ENCODE data around the gene RPL18A.

Gene RPL18A

DNA sequence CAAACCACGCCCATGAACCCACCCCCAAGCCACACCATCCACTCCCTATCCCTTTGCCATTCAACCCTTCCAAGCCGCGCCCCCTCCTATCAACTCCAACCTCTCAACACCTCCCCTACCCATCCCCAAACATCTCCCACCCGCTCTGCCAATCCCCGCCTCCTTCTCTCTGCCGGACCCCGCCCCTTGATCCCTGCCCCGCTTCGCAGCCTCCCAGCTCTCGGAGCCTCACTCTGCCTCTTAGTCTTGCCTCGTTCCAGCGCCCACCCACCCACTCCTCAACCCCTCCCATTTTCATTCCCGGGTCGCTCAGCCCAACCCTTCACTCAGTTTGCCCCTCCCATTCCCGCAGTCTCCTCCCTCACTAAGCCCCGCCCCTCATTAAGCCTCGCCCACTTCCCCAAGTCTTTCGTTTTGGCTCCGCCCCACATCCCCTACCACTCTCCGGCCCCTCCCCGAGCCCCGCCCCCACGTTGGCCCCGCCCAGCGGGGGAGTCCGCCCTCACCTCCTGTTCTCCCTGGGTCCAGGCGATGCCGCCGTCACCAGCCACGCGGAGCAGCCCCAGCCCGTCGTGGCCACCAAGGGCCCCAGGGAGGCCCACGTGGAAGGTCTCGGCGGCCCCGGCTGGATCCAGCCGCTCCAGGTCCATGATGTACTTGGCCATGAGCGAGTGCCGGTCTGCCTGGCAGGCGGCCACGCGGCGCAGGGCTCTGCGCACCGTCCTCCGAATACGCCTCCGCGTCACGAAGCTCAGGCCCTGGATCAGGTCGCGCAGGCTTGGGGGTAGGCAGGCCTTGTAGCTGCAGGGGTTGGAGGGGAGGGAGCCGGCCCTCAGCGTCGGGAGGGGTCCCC is 17.7 kb upstream of the RPL18A start:
- ATAC-seq = no peak

DNA sequence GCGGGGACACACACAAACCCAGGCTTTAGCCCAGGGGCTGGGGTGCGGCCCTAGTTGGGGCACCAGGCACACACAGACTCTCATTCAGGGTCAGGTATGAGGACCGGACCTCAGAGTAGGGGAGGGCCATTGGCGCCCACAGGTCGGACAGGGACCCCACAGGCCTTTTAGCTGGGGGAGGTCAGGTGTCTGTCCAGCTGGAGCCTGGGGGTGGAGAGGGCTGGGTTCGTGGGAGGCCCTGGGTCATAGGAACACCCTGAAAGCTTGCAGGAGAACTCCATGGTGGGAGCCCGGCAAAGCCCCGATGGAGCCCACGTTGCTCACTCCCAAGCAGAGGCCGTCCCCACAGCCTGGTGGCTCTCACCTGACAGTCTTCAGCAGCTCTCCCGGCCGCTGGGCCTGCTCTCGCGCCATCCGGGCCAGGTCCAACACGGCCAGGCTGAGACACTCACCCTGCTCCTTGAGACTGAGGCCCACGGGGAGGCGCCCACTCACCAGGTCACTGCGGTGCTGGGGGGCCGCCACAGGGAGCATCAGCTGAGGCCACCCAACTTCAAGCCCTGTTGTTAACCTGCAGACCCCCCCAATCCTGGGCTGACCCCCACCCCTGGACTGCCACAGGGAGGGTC is 16.9 kb upstream of the RPL18A start:
- ATAC-seq = no peak

DNA sequence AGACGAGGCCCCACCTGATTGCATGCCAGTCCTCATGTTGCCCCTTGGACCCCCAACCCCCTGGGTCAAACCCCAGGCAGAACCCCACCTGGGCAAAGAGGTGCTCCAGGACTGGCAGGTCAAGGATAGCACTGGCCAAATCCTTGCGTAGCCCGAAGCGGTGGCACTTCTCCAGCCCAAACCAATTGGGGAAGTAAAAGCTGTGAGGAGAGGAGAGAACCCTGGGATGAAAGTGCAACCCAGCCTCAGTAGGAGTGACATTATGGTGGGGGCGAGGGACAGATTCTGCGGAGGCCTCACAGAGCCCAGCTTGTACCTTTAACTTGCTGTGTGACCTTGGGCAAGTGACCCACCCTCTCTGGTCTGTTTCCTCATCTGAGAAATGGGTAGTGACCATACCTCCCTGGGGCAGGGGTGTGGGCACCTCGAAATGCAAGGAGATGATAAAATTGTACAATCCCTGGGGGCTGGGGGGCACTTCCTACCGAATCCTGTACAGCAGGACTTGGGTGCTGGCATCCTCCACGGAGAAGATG is 16.4 kb upstream of the RPL18A start:
- no peak for ATAC-seq

DNA sequence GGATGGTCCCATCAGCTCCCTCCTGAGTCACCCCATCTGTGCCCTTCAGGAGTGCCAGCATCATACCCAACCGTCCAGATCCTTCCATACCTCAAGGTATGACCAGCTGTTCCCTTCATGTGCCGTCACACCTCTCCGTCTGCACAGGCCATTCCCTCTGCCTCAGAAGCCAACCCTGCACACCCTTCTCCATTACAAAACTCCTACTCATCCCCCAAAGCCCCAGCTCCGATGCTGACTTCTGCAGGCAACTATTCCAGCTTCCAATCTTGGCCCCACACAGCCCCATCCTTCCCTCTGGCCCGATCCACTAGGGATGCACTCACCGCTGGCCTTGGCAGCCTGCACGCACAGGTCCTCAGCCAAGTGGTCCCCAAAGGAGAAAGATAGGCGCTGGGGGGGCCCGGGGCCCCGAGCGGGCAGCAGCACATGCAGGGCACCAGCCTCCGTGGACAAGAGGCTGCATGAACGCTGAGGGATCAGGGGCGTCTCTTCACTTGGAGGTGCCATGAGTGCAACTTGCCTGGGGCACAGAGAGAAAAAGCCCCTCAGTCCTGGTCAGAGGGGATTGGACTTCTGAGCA is 15.7 kb upstream of the RPL18A start:
- ATAC-seq = no peak

DNA sequence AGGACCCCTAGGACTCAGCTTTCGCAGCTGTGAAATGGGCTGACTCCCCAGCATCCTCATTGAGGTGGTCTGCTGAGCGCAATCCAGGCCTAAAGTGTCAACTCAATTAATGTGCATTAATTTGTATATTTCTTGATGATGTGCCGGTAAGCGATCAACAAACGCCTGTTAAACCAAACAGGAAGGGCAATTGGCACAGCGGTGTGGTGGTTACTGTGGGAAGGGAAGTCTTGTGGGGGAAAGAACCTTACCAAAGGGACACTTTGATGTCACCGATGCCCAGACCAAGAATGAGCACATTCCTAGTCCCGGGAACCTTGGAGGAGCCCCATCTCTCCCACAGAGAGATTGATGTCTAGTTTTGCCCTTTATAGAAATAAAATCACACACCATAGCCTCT is 13.6 kb upstream of the RPL18A start:
- ATAC-seq = no peak

DNA sequence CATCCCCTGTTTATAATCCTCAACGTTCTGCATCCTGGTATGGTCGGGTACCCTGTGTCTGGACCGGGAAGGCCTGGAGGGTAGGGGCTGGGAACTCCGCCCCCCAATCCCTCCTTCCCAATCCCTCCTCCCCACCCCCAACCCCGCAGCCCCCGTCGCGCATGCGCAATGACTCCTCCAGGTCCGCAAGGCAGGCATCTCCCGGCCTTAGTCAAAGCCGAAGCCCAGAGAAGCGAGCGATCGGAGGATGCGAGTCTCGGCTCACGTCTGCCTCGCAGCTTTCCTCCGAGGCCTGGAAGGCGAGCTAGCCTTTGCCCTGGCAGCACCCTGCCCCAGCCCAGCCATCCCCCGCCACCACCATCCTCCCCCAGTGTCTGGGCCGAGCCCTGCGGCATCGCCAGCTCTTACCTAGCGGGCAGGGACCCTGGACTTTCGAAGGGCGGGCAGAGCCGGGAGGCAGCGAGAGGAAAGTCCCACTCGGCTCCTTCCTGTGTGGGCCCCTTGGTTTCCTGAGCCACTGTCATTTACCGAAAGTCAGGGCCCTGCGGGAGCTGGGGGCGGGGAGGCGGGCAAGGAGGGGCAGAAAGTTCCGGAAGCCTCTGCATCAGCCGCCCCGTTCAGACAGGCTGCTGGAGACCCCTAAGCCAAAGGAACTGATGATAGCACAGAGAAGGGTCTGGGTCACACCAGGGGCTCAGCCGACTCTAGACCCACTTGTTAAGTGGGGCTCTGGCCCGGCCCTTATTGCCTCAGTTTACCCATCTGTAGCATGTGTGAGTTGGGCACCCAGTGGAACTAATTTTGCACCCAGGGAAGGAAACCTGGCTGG is 12.0 kb upstream of the RPL18A start, which contains the start of gene JAK3:
Gene JAK3 (minus strand): TSS at position 445 of the 829 bp plus-strand sequence. CDS start 3,565 bp downstream, outside the sequence.
- ATAC-seq = peak; percentile 90 to 91

DNA sequence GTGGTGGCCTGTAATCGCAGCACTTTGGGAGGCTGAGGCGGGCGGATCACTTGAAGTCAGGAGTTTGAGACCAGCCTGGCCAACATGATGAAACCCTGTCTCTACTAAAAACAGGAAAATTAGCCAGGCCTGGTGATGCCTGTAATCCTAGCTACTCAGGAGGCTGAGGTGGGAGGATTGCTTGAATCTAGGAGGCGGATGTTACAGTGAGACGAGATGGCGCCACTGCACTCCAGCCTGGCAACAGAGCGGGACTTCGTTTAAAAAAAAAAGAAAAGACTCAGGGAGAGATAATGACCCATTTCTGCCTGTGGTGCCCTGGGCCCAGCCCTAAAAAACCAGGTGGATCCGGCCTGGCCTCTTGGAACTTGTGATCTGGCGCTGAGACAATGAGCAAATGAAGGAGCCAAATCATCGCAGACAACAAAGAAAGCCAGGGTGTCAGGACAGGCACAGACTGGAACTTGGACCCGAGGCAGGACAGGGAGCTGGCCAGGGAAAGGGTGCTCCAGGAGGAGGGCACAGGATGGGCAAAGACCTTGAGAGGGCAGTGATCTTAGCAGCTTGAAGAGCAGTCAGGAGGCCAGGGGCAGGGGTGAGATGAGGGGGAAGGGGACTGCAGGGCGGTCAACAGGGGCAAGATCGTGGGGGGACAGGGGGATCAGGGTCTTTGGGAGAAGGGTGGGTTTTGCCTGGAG is 11.0 kb upstream of the RPL18A start:
- ATAC-seq = no peak

DNA sequence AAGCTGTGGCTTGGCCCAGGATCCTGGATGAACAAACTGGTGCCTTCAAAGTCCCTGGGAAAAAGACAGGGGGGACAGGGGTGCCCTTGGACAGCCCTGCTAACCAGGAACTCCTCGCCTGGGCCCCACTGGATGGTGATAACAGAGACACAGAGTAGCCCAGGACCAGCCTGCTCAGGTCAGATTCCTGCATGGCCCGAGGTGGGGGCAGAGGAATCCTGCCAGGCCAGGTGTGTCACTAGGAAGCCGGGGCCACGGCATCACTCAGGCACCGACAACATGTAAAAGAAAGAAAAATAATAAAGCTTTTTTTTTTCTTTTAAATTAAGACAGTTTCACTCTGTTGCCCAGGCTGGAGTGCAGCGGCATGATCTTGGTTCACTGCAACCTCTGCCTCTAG is 5.6 kb upstream of the RPL18A start:
- ATAC-seq = no peak

DNA sequence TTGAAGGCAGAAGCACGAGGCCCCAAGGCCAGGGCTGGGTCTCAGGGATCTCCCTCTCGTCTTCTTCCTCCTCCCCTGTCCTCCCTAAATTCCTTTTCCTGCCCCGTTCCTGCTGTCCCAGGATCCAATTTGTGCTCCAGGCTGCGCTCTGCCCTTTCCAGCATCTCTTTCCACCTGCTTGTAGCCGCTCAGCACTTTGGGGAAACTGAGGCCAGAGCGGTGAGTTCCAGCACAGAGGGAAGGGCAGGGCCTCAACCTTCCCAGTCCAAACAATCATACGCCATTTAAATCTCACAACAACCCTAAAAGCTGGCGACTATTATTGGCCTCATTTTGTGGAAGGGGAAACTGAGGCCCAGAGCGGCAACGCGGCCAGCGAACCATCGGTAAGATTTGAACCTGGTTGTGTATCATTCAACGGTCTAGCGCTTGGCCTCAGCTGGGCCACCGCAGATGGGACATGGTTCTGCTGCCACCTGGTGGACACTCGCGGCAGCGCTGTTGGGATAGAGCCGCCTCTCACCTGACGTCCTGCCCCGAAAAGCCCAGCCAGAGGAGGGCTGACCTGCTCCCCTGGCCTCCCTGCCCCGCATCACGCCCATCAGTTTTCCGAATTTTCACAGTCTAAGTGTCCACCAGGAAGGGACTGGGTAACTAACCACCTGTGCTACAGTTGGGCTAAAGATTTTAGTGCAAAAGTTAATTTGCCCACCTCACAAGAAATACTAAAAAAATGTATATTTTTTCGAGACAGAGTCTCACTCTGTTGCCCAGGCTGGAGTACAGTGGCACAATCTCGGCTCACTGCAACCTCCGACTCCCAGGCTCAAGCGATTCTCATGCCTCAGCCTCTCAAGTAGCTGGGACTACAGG is 4.2 kb upstream of the RPL18A start:
- peak; percentile 15 for ATAC-seq

DNA sequence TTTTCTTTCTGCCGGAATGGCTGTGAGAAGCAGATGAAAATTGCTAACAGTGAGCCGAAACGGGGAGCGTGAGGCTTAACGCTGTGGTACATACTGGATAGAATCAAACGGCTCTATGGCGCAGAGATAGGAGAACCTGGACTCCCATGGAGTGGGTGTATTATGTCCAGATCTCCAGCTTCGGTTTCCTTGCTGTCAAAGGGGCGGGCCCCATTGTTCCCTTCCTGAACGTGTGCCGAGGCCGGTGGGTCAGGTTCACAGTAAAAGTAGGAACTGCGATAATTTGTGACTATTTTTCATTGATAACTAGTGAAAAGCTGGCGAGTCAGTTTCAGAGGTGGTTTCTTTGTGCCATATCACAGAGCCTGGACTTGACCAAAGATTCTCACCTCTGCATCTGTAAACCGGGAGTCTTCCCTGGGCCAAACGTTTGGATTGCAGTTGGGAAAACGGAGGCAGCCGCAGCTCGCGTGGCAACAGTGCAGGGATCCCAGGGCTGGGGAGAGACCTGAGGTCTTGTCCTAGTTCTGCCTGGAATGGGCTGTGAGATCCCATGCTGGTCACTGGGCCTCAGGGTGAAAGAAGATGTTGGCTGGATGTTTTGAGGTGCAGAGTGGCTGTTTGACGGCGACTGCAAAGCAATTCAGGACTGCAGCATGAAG is 752 bp downstream of the RPL18A start:
- no peak for ATAC-seq

DNA sequence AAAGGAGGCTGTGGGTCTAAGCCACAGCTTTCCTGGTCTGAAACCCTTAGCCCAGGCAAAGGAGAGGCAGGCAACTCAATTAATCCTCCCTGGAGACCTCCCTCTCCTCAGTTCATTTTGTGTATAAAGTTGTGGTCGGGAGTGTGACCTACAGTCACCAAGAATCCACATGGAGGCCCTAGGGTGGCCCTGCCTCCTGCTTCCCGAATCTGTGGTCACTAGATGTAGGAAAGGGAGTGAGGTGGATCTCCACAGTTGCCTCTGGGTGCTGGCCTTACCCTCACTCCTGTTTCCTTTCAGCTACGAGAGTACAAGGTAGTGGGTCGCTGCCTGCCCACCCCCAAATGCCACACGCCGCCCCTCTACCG is 1.3 kb downstream of the RPL18A start:
- ATAC-seq = no peak

DNA sequence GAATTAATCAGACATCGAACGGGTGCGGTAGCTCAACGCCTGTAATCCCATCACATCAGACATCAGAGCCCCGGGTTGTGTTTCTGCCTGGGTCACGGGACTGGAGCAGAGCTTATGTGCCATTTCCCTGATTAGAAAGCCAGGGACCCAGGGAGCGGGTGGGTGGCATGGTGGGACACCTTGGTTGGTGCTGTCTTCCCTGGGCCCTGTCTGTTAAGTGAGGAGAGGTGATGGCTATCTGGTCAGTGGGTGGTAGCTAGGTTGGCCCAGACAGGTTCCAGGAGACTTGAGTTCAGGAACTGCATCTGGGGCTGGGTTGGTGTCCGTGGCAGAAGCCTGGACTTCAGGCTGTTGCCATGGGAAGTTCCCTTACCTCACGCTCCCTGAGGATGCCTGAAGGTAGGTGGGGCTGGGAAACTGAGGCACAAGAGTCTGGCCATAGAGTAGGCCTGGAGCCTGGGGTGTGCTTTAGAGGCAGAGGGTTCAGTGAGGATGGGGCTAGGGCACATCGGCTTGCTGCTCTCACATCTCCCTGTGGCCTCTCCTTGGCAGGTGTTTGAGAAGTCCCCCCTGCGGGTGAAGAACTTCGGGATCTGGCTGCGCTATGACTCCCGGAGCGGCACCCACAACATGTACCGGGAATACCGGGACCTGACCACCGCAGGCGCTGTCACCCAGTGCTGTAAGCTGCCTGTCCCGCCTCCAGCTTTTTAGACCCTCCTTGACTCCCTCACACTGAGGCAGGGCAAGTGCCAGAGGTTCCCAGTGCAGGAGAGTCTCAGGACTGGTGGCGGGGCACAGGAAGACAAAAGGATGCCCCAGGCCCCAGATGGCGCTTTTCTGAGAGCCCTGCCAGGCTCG is 2.1 kb downstream of the RPL18A start:
- ATAC-seq = no peak

DNA sequence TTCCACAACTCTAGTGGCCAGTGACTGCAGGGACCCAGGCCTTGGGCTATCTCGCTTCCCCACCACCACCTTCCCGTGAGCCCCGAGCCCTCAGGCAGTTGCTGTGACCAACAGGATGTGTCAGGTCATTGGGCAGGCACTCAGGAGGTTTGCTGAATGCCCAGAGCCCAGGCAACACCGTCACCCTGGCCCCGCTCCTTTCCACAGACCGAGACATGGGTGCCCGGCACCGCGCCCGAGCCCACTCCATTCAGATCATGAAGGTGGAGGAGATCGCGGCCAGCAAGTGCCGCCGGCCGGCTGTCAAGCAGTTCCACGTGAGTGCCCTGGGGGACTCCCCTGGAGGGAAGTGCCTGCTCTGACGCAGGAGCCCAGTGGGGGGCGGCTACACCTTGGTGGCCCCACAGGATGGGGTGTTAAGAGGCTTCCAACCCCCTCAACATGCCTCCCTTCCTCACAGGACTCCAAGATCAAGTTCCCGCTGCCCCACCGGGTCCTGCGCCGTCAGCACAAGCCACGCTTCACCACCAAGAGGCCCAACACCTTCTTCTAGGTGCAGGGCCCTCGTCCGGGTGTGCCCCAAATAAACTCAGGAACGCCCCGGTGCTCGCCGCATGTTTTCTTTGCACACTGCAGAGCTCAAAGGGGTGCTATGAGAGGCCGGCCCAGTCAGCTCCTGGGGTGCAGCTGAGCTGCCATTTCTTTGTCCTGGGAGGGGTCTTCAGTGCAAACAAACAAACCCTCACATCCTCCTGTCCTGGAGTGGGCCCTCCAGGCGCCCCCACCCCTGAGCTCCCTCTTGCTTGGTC is 3.2 kb downstream of the RPL18A start:
- ATAC-seq = no peak

DNA sequence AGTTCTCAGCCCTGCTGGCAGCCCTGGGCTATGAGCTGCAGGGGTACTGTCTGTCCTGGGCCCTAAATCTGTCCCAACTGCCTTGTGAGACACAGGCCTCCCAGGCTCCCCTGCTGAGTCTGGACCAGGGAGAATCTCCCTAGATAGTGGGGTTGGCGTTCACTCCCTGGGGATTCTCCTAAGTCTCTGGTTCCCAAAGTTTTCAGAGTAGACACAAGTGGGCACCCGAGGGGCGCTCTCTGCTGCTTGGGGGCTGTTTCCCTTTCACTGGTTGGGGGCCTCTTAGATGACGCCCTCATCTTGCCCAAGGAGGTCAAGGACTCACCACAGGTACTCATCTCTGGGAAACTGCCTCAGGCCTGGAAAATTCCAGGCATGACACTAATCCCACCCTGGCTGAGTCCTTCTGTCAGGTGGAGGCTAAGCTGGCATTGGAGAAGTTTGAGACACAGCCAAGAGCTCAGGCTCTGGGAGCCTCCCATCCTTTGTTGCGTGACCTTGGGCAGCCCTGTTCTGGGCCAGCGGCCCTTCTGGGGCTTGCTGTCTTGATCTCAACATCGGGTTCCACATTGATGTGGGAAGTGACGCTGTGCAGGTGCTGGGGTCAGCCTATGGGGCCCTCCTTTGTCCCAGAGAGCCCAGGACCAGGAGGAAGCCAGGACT is 3.9 kb downstream of the RPL18A start:
- no peak for ATAC-seq

DNA sequence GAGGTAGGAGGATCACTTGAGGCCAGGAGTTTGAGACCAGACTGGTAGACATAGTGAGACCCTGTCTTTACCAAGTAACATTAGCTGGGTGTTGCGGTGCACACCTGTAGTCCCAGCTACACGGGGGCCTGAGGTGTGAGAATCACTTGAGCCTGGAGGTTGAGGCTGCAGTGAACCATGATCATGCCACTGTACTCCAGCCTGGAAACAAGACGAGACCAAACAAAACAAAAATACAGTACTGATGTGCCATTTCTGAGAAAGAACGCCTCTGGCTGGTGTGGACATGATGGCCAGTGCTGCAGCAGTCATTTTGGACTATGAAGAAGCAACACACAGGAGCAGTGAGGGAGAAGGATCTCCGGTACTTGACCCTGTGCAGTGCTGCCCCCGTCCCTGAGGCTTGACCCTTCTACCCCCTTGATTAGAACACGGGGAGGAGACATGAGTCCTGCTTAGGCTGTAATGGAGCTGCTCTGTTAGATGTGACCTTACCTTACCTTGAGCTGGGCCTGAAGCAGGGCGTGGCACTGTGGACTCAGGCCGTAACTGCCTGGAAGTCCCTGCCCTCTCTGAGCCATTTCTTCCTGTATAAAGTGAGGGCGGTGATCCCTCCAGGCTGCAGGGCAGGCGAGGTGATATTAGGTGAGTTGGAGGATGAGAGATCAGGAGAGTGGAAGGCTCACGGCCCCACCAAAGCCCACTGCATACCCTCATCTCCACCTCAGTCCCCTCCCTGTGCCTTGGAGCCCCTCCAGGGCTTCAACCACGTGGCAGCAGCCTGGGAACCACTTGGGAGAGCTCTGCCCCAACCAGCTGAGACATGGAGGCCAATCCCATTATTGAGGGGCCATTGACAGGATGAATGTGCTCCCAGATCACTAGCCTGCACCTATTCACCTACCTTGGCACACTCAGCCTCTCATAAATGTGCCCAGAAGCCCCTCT is 5.9 kb downstream of the RPL18A start:
- peak; percentile 14 to 16 for ATAC-seq

DNA sequence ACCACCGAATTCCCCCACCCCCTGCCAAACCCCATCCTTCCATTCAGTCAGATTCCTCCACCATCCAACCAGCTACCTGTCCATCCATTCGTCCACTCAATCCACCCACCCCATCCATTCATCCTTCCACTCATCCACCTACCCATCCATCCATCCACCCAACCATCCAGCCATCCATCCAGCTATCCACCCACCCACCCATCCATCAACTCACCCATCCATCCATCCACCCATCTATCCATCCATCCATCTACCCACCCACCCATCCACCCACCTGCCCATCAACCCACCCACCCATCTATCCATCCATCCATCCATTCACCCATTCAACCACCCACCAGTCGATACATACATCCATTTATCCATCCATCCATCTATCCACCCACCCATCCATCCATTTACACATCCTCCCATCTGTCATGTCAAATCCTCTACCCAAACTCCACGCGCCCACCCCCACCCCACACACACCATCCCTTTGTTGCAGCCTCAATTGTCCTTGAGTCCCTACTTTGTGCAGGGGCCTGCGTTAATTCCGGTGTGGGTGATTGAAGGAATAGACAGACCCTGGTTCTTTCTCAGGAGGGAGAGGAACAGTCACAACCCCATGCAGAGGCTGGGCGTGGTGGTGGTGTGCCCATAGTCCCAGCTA is 6.7 kb downstream of the RPL18A start:
- no peak for ATAC-seq

Measured in activated CD4-positive, CD25-positive, alpha-beta regulatory T cell treated with anti-CD3 and anti-CD28 coated beads, Interleukin-2, amount 50 U/mL, for 24 hours (primary cell).